Lung (tissue), 12 donors: ENCODE measurements around the gene ZBTB11. TPM values are rescaled to one million over a fixed set of nuclear protein-coding genes. Genes with fewer than 3 reads are reported as not detected.
"Not testable (repeated sequence)": the region's sequence is repeated elsewhere in the genome, so short reads cannot be mapped to it uniquely, and the experiment has no call there.

Experiments used
- ATAC-seq: fragments of 200-7000 bp; cut with Tn5 transposase; one replicate; pipeline ENCODE4 v1.9.1; 2020; ENCODE audit warnings: moderate number of reproducible peaks; ENCODE audit not compliant: insufficient read depth, low FRiP score
- DNase-seq, 3 donors: peaks; one replicate each; pipeline ENCODE4 v3.0.0-alpha.2; 2013 to 2017
- H3K27ac ChIP-seq, 2 donors: one replicate each; pipeline ENCODE4 v1.5.1; 2013; ENCODE audit warnings: mild to moderate bottlenecking in 2 of 2, moderate library complexity in 2 of 2, control low read depth in 1 of 2, inconsistent platforms in 1 of 2, low read depth in 1 of 2, low read length in 1 of 2
- H3K27me3 ChIP-seq, 3 donors: one replicate each; pipeline ENCODE4 v1.5.1; 2013; ENCODE audit warnings: low read length in 2 of 3; ENCODE audit not compliant: control insufficient read depth in 3 of 3, insufficient read depth in 3 of 3
- H3K36me3 ChIP-seq, 4 donors: one replicate each; pipeline ENCODE4 v1.5.1; 2013; ENCODE audit warnings: low read length in 4 of 4, mild to moderate bottlenecking in 1 of 4, moderate library complexity in 1 of 4; ENCODE audit not compliant: control insufficient read depth in 4 of 4, insufficient read depth in 4 of 4
- H3K4me1 ChIP-seq, 5 donors: one replicate each; pipeline ENCODE4 v1.5.1; 2013; ENCODE audit warnings: low read length in 5 of 5, mild to moderate bottlenecking in 2 of 5, moderate library complexity in 1 of 5; ENCODE audit not compliant: control insufficient read depth in 5 of 5, insufficient read depth in 5 of 5
- H3K4me3 ChIP-seq: one replicate; pipeline ENCODE4 v1.5.1; 2013; ENCODE audit warnings: mild to moderate bottlenecking, control low read depth, moderate library complexity
- H3K9ac ChIP-seq, 2 donors: one replicate each; pipeline ENCODE4 v1.5.1; 2013; ENCODE audit warnings: low read length in 2 of 2, control low read depth in 1 of 2; ENCODE audit not compliant: insufficient read depth in 1 of 2
- H3K9me3 ChIP-seq, 4 donors: one replicate each; pipeline ENCODE4 v1.5.1; 2013; ENCODE audit warnings: low read length in 3 of 4, mild to moderate bottlenecking in 1 of 4, moderate library complexity in 1 of 4; ENCODE audit not compliant: control insufficient read depth in 4 of 4, insufficient read depth in 3 of 4
- CTCF ChIP-seq: IDR thresholded peaks from 2 replicates; pipeline ENCODE4 v1.5.1; 2012; ENCODE audit warnings: mild to moderate bottlenecking; ENCODE audit errors: control extremely low read depth, extremely low read depth
- WGBS, 2 donors: extraction: QIAGEN DNeasy Blood & Tissue Kit; methylation state at CpG; one replicate each; pipeline ENCODE4 v1.1.7; 2013; 5-methylcytosine and 5-hydroxymethylcytosine counted together
- polyA plus RNA-seq, 2 donors: library from polyadenylated mRNA; stranded (reverse); fragments of 200-250 nt; gene quantifications; one replicate each; pipeline ENCODE4 v1.2.1, GENCODE V29; 2013
- total RNA-seq, 2 donors: library from RNA; depleted of rRNA in 1 of 2; stranded (reverse); fragments of >200 nt in 1 of 2; gene quantifications; one replicate each; pipeline ENCODE4 v1.2.1, GENCODE V29; 2014 to 2021
- donor health status: control.
- donor health status: control.
- donor health status: Bipolar disorder and iron deficiency.
- donor health status: healthy.
- donor health status: DM: yes; HTN: yes; CAD: no.

ZBTB11 gene
- total and polyA plus RNA-seq, 4 donors, result 7.5 to 42.5 (median 11.8) TPM

GRCh38 chr3:101719604-101720185 lies 42.8 kb upstream of the ZBTB11 start:
- no peak for TF ChIP-seq CTCF
- Histone ChIP-seq H3K9ac (no peak overlapping the region), H3K36me3 (no peaks in the 10 kb centered on the region), H3K27me3 (no peaks in the 10 kb centered on the region), H3K27ac (no peak overlapping the region), H3K9me3 (no peaks in the 10 kb centered on the region), H3K4me1 (no peaks in the 10 kb centered on the region), H3K4me3 (no peak overlapping the region)
- 91 to 95% methylated on average over 3 of the region's 3 CpGs for WGBS, 2 donors
- DNase-seq (peak in 1 of 3 donors; percentile 61), ATAC-seq (no peak)

GRCh38 chr3:101718455-101718854 lies 41.5 kb upstream of the ZBTB11 start:
- Histone ChIP-seq H3K9ac (no peak overlapping the region), H3K27me3 (no peaks in the 10 kb centered on the region), H3K4me1 (no peaks in the 10 kb centered on the region), H3K27ac (no peak overlapping the region), H3K9me3 (no peaks in the 10 kb centered on the region), H3K36me3 (no peaks in the 10 kb centered on the region), H3K4me3 (no peak overlapping the region)
- WGBS, 2 donors, result 89 to 91% methylated on average over 1 of the region's 1 CpG
- no peak for TF ChIP-seq CTCF
- DNase-seq (no peak), ATAC-seq (no peak)

GRCh38 chr3:101709126-101709525 lies 32.2 kb upstream of the ZBTB11 start:
- no peak for TF ChIP-seq CTCF
- Histone ChIP-seq H3K27me3 (peaks cover 0 to 2% (median 0%) of the 10 kb centered on the region in 3 donors), H3K27ac (no peak overlapping the region), H3K4me1 (peaks cover 0 to 8% (median 0%) of the 10 kb centered on the region in 5 donors), H3K9ac (no peak overlapping the region), H3K36me3 (no peaks in the 10 kb centered on the region), H3K4me3 (no peak overlapping the region), H3K9me3 (no peaks in the 10 kb centered on the region)
- no peak for ATAC-seq
- peak in 2 of 3 donors; percentile 38 to 57 for DNase-seq
- 57 to 73% methylated on average over 4 of the region's 4 CpGs for WGBS, 2 donors

- H3K27me3 ChIP-seq, H3K9me3 ChIP-seq, DNase-seq, H3K36me3 ChIP-seq, H3K9ac ChIP-seq, H3K4me1 ChIP-seq, H3K4me3 ChIP-seq: not testable (repeated sequence)
- 61 to 83% methylated on average over 2 of the region's 2 CpGs for WGBS, 2 donors
- peak overlapping the region in 1 of 2 donors; percentile 73 for H3K27ac ChIP-seq
- peak; percentile 49 for ATAC-seq
Observed at GRCh38 chr3:101704639-101705038, 27.7 kb upstream of the ZBTB11 start.
